A549 (cell line): ENCODE measurements around the gene DEAF1.

Experiments used
- CEBPB ChIP-seq, 2 experiments: fragments of >200 bp in 1 of 2; sonication (Bioruptor Twin) in 1 of 2; formaldehyde crosslinking in 1 of 2; IDR thresholded peaks; 2 replicates each; pipeline ENCODE4 v1.6.1; 2012 to 2016
- EP300 ChIP-seq, 2 experiments: fragments of >200 bp; sonication (Bioruptor Twin); formaldehyde crosslinking; IDR thresholded peaks; 2 replicates in 1 of 2; 3 replicates in 1 of 2; pipeline ENCODE4 v1.6.1; 2016 to 2017
- POLR2AphosphoS2 ChIP-seq: conservative IDR thresholded peaks from 2 replicates; pipeline ENCODE4 v1.6.1; 2012; ENCODE audit warnings: low read length, improper control_type of control experiment, inconsistent platforms
- TF ChIP-seq, protein P1 (sequence below): fragments of >200 bp; sonication (Bioruptor Twin); formaldehyde crosslinking; IDR thresholded peaks from 3 replicates; pipeline ENCODE4 v1.5.1; 2016

DNA sequence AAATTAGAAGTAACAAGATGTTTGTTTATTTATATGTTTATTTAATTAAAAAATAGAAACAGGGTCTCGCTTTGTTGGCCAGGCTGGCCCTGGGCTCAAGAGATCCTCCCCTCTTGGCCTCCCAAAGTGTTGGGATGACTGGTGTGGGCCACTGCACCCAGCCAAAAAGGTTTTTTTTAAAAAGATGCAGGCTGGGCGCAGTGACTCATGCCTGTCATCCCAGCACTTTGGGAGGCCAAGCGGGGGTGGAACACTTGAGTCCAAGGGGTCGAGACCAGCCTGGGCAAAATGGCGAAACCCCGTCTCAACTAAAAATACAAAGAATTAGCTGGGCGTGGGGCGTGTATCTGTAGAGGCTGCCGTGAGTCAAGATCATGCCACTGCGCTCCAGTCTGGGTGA is 44.5 kb downstream of the DEAF1 start:
- TF ChIP-seq, protein P1, sequence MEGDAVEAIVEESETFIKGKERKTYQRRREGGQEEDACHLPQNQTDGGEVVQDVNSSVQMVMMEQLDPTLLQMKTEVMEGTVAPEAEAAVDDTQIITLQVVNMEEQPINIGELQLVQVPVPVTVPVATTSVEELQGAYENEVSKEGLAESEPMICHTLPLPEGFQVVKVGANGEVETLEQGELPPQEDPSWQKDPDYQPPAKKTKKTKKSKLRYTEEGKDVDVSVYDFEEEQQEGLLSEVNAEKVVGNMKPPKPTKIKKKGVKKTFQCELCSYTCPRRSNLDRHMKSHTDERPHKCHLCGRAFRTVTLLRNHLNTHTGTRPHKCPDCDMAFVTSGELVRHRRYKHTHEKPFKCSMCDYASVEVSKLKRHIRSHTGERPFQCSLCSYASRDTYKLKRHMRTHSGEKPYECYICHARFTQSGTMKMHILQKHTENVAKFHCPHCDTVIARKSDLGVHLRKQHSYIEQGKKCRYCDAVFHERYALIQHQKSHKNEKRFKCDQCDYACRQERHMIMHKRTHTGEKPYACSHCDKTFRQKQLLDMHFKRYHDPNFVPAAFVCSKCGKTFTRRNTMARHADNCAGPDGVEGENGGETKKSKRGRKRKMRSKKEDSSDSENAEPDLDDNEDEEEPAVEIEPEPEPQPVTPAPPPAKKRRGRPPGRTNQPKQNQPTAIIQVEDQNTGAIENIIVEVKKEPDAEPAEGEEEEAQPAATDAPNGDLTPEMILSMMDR = no peak
- TF ChIP-seq CEBPB (IDR thresholded peaks at IDR 0.05) = no peak
- TF ChIP-seq EP300 (IDR thresholded peaks at IDR 0.05) = no peak
- no peak for TF ChIP-seq POLR2AphosphoS2
